HUES64 (cell line): ENCODE measurements around the gene DEXI.

Experiments used
- H3K27ac ChIP-seq: 2 replicates; pipeline ENCODE4 v1.7.0; 2013; ENCODE audit warnings: low read depth, low read length, inconsistent platforms
- H3K27me3 ChIP-seq: 2 replicates; pipeline ENCODE4 v1.6.1; 2013; ENCODE audit warnings: mild to moderate bottlenecking, low read length; ENCODE audit not compliant: insufficient read depth
- H3K36me3 ChIP-seq: 2 replicates; pipeline ENCODE4 v1.6.1; 2013; ENCODE audit warnings: mild to moderate bottlenecking, low read length; ENCODE audit not compliant: insufficient read depth
- H3K4me1 ChIP-seq: 2 replicates; pipeline ENCODE4 v1.6.1; 2013; ENCODE audit warnings: mild to moderate bottlenecking, low read length, moderate library complexity; ENCODE audit not compliant: insufficient read depth
- H3K4me3 ChIP-seq: 2 replicates; pipeline ENCODE4 v1.5.1; 2013; ENCODE audit warnings: mild to moderate bottlenecking, low read length, moderate library complexity
- H3K9ac ChIP-seq: 2 replicates; pipeline ENCODE4 v1.6.1; 2013; ENCODE audit warnings: mild to moderate bottlenecking, low read depth, low read length
- H3K9me3 ChIP-seq: 2 replicates; pipeline ENCODE4 v1.6.1; 2013; ENCODE audit warnings: low read depth, low read length; ENCODE audit not compliant: insufficient read depth
- WGBS: fragments of 150-250, 120-280 bp; methylation state at CpG from one replicate; pipeline ENCODE4 v1.1.7; 2013; ENCODE audit warnings: missing lambda C conversion rate; 5-methylcytosine and 5-hydroxymethylcytosine counted together

Gene DEXI

DNA sequence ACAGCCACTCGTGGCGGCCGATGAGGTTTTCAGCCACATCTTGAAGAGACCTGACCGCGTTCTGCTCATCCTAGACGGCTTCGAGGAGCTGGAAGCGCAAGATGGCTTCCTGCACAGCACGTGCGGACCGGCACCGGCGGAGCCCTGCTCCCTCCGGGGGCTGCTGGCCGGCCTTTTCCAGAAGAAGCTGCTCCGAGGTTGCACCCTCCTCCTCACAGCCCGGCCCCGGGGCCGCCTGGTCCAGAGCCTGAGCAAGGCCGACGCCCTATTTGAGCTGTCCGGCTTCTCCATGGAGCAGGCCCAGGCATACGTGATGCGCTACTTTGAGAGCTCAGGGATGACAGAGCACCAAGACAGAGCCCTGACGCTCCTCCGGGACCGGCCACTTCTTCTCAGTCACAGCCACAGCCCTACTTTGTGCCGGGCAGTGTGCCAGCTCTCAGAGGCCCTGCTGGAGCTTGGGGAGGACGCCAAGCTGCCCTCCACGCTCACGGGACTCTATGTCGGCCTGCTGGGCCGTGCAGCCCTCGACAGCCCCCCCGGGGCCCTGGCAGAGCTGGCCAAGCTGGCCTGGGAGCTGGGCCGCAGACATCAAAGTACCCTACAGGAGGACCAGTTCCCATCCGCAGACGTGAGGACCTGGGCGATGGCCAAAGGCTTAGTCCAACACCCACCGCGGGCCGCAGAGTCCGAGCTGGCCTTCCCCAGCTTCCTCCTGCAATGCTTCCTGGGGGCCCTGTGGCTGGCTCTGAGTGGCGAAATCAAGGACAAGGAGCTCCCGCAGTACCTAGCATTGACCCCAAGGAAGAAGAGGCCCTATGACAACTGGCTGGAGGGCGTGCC lies 35.1 kb downstream of the DEXI start:
- no peaks in the 10 kb centered on the region for H3K36me3 ChIP-seq
- H3K9me3 ChIP-seq, result no peaks in the 10 kb centered on the region
- WGBS, result 94% methylated on average over 46 of the region's 46 CpGs
- H3K4me3 ChIP-seq, result no peak overlapping the region
- H3K27me3 ChIP-seq, result no peaks in the 10 kb centered on the region
- no peaks in the 10 kb centered on the region for H3K4me1 ChIP-seq
- no peak overlapping the region for H3K9ac ChIP-seq
- H3K27ac ChIP-seq, result no peak overlapping the region

DNA sequence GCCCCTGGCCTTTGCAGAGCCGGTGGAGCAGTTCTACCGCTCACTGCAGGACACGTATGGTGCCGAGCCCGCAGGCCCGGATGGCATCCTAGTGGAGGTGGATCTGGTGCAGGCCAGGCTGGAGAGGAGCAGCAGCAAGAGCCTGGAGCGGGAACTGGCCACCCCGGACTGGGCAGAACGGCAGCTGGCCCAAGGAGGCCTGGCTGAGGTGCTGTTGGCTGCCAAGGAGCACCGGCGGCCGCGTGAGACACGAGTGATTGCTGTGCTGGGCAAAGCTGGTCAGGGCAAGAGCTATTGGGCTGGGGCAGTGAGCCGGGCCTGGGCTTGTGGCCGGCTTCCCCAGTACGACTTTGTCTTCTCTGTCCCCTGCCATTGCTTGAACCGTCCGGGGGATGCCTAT lies 35.8 kb downstream of the DEXI start:
- Histone ChIP-seq H3K9ac (no peak overlapping the region), H3K36me3 (no peaks in the 10 kb centered on the region), H3K9me3 (no peaks in the 10 kb centered on the region), H3K4me3 (no peak overlapping the region), H3K4me1 (no peaks in the 10 kb centered on the region), H3K27ac (no peak overlapping the region), H3K27me3 (no peaks in the 10 kb centered on the region)
- 94% methylated on average over 19 of the region's 19 CpGs for WGBS

DNA sequence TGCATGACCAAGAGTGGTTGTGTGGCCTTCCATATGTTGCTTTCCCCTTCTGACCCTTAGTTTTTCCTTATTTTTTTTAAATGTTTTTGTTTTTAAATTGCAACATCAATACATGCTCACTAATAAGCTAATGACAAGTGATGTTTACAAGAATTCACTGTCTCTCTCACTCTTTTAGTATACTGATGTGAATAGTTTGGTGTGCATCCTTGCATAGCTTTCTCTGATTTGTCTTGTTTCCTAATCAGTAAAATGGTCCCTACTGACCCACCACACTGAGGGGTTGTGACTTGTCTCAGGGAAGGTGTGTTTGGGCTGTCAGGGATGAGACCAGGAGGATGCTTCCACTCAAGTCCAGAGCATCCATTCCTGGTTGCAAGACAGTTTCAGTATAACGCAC lies 39.3 kb downstream of the DEXI start:
- H3K9me3 ChIP-seq, result no peaks in the 10 kb centered on the region
- H3K4me1 ChIP-seq, result no peaks in the 10 kb centered on the region
- H3K27ac ChIP-seq, result no peak overlapping the region
- H3K9ac ChIP-seq, result no peak overlapping the region
- no peaks in the 10 kb centered on the region for H3K36me3 ChIP-seq
- 94% methylated on average over 1 of the region's 1 CpG for WGBS
- H3K27me3 ChIP-seq, result no peaks in the 10 kb centered on the region
- H3K4me3 ChIP-seq, result no peak overlapping the region

DNA sequence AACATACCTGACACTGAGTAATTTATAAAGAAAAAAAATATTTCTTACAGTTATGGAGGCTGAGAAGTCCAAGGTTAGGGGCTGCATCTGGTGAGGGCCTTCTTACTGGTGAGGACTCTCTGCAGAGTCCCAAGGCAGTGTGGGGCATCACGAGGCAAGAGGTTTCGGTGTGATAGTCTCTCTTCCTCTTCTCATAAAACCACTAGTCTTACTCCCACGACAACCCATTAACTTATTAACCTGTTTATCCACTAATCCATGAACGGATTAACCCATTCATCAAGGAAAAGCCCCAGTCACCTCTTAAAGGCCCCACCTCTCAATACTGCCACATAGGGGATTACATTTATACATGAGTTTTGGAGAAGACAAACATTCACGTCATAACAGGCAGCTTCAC lies 45.1 kb downstream of the DEXI start:
- Histone ChIP-seq H3K27me3 (no peaks in the 10 kb centered on the region), H3K27ac (no peak overlapping the region), H3K36me3 (no peaks in the 10 kb centered on the region), H3K9me3 (no peaks in the 10 kb centered on the region), H3K9ac (no peak overlapping the region), H3K4me1 (no peaks in the 10 kb centered on the region), H3K4me3 (no peak overlapping the region)
- 81% methylated on average over 5 of the region's 5 CpGs for WGBS

DNA sequence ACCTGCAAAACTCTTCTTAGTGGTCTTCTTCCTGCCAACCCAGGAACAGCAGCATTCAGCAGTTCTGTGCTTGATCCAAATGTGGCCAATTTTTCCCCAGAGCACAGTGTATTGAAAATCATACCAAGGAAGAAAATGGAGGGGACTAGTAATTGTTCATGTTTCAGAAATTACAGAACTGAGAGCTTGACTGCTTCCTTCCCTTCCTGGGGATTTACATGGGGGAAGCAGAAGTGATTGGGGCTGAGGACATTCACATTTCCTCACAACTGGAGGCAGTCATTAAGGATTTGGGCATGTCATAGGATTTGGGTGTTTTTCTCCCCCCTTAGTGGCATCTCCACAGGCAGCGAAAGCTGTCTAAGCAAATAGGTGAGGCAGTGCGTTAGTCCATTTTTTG lies 45.5 kb downstream of the DEXI start:
- Histone ChIP-seq H3K4me1 (no peaks in the 10 kb centered on the region), H3K4me3 (no peak overlapping the region), H3K9ac (no peak overlapping the region)

DNA sequence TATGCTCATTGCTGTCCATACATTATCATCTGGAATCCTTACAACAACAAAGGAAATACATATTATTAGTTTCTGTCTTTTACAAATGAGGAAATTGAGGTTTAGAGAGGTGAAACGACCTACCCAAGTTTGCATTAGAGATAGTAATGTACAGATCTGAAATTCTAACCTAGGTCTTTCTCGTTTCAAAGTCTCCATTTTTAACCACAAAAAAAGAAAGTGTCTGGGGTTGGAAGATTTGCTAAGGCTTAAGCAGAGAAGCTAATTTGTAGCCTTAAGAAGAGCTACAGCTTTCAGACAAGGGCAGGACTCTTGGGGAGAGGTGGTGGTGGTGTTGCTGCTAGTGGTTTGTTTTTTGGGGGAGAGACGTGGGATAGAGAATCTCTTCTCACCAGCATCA lies 46.1 kb downstream of the DEXI start:
- Histone ChIP-seq H3K36me3 (no peaks in the 10 kb centered on the region), H3K27me3 (no peaks in the 10 kb centered on the region), H3K4me1 (no peaks in the 10 kb centered on the region), H3K27ac (no peak overlapping the region), H3K4me3 (no peak overlapping the region), H3K9ac (no peak overlapping the region), H3K9me3 (no peaks in the 10 kb centered on the region)
- 60% methylated on average over 1 of the region's 3 CpGs for WGBS

More for the DNA sequence above, 45.5 kb downstream of the DEXI start:
- H3K36me3 ChIP-seq, result no peaks in the 10 kb centered on the region
- no peak overlapping the region for H3K27ac ChIP-seq
- no peaks in the 10 kb centered on the region for H3K27me3 ChIP-seq
- 100% methylated on average over 1 of the region's 2 CpGs for WGBS
- H3K9me3 ChIP-seq, result no peaks in the 10 kb centered on the region

DNA sequence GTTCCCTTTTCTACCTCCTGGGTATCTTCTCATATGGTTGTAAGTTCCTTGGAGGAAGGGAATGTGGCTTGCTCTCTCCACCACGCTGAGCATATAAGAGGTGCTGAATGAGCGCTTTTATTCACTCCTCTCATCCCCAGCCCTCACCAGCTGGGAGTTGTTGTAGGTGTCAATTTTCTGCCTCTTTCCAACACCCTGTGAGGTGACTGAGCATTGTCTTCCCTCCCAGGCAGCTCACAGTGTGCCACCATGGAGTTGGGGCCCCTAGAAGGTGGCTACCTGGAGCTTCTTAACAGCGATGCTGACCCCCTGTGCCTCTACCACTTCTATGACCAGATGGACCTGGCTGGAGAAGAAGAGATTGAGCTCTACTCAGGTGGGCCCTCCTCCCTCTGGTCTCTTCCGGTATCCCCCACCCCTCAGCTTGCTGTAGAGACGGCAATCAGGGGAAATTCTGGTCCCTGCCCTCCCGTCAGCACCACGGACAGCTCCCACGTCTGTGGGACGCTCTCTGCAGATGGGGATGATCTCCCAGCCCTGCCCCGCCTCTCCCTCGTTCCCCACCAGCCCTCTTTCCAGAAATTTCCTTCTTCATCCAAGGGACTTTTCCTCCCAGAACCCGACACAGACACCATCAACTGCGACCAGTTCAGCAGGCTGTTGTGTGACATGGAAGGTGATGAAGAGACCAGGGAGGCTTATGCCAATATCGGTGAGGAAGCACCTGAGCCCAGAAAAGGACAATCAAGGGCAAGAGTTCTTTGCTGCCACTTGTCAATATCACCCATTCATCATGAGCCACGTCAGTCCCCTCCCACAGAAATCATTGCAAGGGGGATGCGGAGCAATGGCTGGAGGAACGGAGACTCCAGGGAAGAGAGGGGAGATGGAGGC lies 47.0 kb downstream of the DEXI start:
- 30% methylated on average over 15 of the region's 17 CpGs for WGBS

DNA sequence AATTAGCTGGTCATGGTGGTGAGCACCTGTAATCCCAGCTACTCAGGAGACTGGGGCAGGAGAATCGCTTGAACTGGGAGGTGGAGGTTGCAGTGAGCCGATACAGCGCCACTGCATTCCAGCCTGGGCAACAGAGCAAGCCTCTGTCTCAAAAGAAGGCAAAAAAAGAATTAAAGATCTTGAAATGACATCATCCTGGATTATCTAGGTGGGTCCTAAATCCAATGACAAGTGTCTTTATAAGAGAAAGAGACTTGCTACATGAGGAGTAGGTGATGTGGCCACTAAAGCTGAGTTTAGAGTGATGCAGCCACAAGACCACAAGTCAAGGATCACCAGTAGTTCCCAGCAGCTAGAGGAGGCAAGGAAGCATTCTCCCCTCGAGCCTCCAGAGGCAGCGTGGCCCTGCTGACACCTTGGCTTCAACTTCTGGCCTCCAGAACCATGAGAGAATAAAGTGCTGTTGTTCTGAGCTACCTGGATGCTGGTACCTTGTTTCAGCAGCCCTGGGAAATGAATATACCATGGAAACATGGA lies 49.4 kb downstream of the DEXI start:
- Histone ChIP-seq H3K27me3 (no peaks in the 10 kb centered on the region), H3K9ac (no peak overlapping the region), H3K27ac (no peak overlapping the region), H3K4me1 (no peaks in the 10 kb centered on the region), H3K4me3 (no peak overlapping the region), H3K36me3 (no peaks in the 10 kb centered on the region), H3K9me3 (no peaks in the 10 kb centered on the region)
- WGBS, result 82% methylated on average over 5 of the region's 5 CpGs

More for the DNA sequence above, 47.0 kb downstream of the DEXI start:
- Histone ChIP-seq H3K4me1 (no peaks in the 10 kb centered on the region), H3K36me3 (no peaks in the 10 kb centered on the region), H3K27ac (no peak overlapping the region), H3K9me3 (no peaks in the 10 kb centered on the region), H3K27me3 (no peaks in the 10 kb centered on the region), H3K4me3 (no peak overlapping the region), H3K9ac (no peak overlapping the region)

DNA sequence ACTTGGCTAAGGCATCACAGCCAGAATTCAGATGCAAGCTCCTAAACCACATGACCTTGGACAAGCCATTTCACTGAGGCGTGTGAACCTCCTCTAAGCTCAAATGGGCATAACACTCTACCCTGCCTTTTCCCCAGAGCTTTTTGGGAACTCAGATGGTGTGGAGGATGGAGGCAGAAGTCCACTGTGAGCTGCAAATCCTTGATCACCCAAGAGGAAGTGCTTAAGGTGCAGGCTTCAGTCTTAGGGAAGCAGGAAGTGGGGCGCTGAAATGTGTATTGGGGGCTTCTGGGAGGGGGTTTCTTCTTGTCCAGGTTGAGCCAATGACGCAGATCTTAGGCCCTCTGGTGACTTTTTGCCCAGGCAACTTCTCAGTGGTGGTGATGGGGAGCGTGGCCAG lies 52.4 kb downstream of the DEXI start:
- no peaks in the 10 kb centered on the region for H3K9me3 ChIP-seq
- no peaks in the 10 kb centered on the region for H3K4me1 ChIP-seq
- no peak overlapping the region for H3K9ac ChIP-seq
- no peak overlapping the region for H3K27ac ChIP-seq
- H3K27me3 ChIP-seq, result no peaks in the 10 kb centered on the region
- H3K4me3 ChIP-seq, result no peak overlapping the region
- WGBS, result 90% methylated on average over 4 of the region's 4 CpGs
- no peaks in the 10 kb centered on the region for H3K36me3 ChIP-seq

DNA sequence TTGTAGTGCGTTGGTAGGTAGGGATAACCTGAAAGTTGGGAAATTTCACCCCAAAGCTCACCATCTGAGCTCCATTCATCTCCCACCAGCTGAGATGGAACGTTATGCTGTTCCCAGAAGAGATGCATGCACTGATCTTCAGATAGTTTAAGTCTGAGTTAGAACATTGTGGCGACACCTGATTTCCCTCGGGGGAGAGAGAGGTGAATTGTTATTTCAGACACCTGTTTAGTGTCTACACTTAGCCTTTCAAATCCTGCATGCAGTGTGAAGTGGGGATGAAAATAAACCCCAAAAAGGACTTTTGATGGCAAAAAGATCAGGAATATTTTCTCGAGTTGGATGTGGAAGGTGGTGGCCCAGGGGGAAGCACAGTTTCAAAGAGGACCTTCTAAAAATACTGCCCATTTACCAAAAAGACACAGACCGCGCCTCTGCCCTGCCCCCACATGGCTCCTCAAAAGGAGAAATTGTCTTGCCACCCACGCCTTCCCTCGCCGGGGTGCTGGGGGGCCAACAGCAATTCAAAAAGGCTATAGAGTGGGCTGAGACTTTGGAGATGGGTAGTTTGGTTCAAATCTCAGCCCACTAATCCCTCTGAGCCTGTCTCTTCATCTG lies 53.8 kb downstream of the DEXI start:
- H3K27me3 ChIP-seq, result no peaks in the 10 kb centered on the region
- H3K27ac ChIP-seq, result no peak overlapping the region
- no peaks in the 10 kb centered on the region for H3K36me3 ChIP-seq
- no peaks in the 10 kb centered on the region for H3K9me3 ChIP-seq
- no peak overlapping the region for H3K9ac ChIP-seq
- H3K4me1 ChIP-seq, result no peaks in the 10 kb centered on the region
- no peak overlapping the region for H3K4me3 ChIP-seq
- WGBS, result 86% methylated on average over 9 of the region's 10 CpGs

DNA sequence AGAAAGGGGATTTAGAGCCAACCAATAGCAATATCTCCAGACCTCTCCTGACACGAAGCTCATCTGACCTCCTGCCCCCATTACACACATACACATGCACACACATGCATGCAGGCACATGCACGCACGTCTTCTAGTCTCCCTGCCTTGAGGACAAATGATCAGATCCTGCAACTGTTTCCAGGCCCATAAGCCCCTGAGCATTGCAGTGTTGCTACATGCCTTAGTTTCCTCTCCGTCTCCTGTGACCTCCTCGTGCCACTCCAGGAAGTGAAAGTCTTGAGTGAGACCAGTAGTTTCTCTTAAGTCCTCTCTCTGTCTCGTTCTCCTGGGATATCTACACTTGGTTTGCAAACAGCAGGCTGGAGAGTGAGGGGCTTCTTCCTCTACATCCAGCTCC lies 57.0 kb downstream of the DEXI start:
- no peaks in the 10 kb centered on the region for H3K4me1 ChIP-seq
- H3K36me3 ChIP-seq, result no peaks in the 10 kb centered on the region
- no peaks in the 10 kb centered on the region for H3K9me3 ChIP-seq
- WGBS, result 87% methylated on average over 6 of the region's 6 CpGs
- peaks cover 10% of the 10 kb centered on the region for H3K27me3 ChIP-seq
- no peak overlapping the region for H3K27ac ChIP-seq
- no peak overlapping the region for H3K4me3 ChIP-seq
- H3K9ac ChIP-seq, result no peak overlapping the region
